Measurements from ENCODE around the gene PCDHGA11.
"Not testable (repeated sequence)": the region's sequence is repeated elsewhere in the genome, so short reads cannot be mapped to it uniquely, and the experiment has no call there.

The PCDHGA11 gene

DNA sequence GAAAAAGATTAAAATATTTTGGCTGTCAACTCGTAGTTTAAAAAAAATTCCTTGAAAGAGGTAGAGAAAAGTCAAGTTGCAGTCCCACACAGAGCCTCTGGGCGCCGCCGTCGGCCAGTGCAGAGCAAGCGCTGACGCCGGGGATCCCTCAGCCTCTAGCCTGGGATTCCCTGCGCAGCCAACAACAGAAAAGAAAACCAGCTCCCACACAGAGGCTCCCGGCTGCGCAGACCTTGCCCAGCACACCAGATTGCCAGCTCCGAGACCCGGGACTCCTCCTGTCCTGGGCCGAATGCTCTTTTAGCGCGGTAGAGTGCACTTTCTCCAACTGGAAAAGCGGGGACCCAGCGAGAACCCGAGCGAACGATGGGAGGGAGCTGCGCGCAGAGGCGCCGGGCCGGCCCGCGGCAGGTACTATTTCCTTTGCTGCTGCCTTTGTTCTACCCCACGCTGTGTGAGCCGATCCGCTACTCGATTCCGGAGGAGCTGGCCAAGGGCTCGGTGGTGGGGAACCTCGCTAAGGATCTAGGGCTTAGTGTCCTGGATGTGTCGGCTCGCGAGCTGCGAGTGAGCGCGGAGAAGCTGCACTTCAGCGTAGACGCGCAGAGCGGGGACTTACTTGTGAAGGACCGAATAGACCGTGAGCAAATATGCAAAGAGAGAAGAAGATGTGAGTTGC lies 3.2 kb upstream of the PCDHGA11 start, which contains the start of gene PCDHGB7:
TSS of gene PCDHGB7 (plus strand) at position 184 of the 679 bp plus-strand sequence. CDS start at position 367, 183 bp downstream.
- peak in 1 of 2 experiments; percentile 79 for DNase-seq (ENCODE audit: low read depth in 1 of 2, low spot score in 1 of 2)
- not testable (repeated sequence) for H3K27ac ChIP-seq (replicated peaks)
- TF ChIP-seq, protein P1, sequence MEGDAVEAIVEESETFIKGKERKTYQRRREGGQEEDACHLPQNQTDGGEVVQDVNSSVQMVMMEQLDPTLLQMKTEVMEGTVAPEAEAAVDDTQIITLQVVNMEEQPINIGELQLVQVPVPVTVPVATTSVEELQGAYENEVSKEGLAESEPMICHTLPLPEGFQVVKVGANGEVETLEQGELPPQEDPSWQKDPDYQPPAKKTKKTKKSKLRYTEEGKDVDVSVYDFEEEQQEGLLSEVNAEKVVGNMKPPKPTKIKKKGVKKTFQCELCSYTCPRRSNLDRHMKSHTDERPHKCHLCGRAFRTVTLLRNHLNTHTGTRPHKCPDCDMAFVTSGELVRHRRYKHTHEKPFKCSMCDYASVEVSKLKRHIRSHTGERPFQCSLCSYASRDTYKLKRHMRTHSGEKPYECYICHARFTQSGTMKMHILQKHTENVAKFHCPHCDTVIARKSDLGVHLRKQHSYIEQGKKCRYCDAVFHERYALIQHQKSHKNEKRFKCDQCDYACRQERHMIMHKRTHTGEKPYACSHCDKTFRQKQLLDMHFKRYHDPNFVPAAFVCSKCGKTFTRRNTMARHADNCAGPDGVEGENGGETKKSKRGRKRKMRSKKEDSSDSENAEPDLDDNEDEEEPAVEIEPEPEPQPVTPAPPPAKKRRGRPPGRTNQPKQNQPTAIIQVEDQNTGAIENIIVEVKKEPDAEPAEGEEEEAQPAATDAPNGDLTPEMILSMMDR (IDR thresholded peaks at IDR 0.05; ENCODE audit: insufficient read depth, low read length) = peak; percentile 75
- H3K4me3 ChIP-seq (replicated peaks; ENCODE audit: insufficient read depth, low read length) = peak within 1 kb of the TSS; percentile 51
- H3K27me3 ChIP-seq (ENCODE audit: insufficient read depth, poor library complexity, severe bottlenecking) = peaks cover 12% of the 10 kb centered on the region

DNA sequence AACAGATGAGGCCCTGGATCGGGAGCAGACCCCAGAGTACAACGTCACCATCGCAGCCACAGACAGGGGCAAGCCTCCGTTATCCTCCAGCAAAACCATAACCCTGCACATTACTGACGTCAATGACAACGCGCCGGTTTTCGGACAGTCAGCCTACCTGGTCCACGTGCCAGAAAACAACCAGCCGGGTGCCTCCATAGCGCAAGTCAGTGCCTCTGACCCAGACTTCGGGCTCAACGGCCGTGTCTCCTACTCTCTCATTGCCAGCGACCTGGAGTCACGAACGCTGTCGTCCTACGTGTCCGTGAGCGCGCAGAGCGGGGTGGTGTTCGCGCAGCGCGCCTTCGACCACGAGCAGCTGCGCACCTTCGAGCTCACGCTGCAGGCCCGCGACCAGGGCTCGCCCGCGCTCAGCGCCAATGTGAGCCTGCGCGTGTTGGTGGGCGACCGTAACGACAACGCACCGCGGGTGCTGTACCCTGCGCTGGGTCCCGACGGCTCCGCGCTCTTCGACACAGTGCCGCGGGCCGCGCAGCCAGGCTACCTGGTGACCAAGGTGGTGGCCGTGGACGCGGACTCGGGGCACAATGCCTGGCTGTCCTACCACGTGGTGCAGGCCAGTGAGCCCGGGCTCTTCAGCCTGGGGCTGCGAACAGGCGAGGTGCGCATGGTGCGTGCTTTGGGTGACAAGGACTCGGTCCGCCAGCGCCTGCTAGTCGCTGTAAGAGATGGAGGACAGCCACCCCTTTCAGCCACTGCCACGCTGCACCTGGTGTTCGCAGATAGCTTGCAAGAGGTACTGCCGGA lies 1.6 kb upstream of the PCDHGA11 start:
- no peak for DNase-seq (ENCODE audit: low read depth in 1 of 2, low spot score in 1 of 2)
- peaks cover 9% of the 10 kb centered on the region for H3K27me3 ChIP-seq (ENCODE audit: insufficient read depth, poor library complexity, severe bottlenecking)
- TF ChIP-seq REST (IDR thresholded peaks at IDR 0.05; ENCODE audit: insufficient replicate concordance, low read depth) (no peak), SPI1 (IDR thresholded peaks at IDR 0.05; ENCODE audit: borderline replicate concordance, low read depth) (no peak), POLR2AphosphoS5 (IDR thresholded peaks at IDR 0.05; ENCODE audit: low read depth) (no peak)
- no peak overlapping the region for H3K4me3 ChIP-seq (replicated peaks; ENCODE audit: insufficient read depth, low read length)
- H3K27ac ChIP-seq (replicated peaks) = no peak overlapping the region

GRCh38 chr5:141421489-141421855 lies 621 bp downstream of the PCDHGA11 start:
- Histone ChIP-seq H3K27me3 (ENCODE audit: insufficient read depth, poor library complexity, severe bottlenecking) (peaks cover 13% of the 10 kb centered on the region), H3K27ac (replicated peaks) (no peak overlapping the region), H3K4me3 (replicated peaks; ENCODE audit: insufficient read depth, low read length) (peak overlapping the region; percentile 69)
- DNase-seq (ENCODE audit: low read depth in 1 of 2, low spot score in 1 of 2) = no peak
- no peak for TF ChIP-seq SPI1 (IDR thresholded peaks at IDR 0.05; ENCODE audit: borderline replicate concordance, low read depth)
- TF ChIP-seq, protein P1 (IDR thresholded peaks at IDR 0.05; ENCODE audit: insufficient read depth, low read length) = no peak
- TF ChIP-seq POLR2AphosphoS5 (IDR thresholded peaks at IDR 0.05; ENCODE audit: low read depth) = no peak
- no peak for TF ChIP-seq GABPA (IDR thresholded peaks at IDR 0.05; ENCODE audit: low read depth)
- TF ChIP-seq REST (IDR thresholded peaks at IDR 0.05; ENCODE audit: insufficient replicate concordance, low read depth) = no peak

DNA sequence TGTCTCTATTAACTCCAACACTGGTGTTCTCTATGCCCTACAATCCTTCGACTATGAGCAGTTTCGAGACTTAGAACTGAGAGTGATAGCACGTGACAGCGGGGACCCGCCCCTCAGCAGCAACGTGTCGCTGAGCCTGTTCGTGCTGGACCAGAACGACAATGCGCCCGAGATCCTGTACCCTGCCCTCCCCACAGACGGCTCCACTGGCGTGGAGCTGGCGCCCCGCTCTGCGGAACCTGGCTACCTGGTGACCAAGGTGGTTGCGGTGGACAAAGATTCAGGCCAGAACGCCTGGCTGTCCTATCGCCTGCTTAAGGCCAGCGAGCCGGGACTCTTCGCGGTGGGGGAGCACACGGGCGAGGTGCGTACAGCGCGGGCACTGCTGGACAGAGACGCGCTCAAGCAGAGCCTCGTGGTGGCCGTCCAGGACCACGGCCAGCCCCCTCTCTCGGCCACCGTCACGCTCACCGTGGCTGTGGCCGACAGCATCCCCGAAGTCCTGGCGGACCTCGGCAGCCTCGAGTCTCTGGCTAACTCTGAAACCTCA lies 2.0 kb downstream of the PCDHGA11 start:
- Histone ChIP-seq H3K27me3 (ENCODE audit: insufficient read depth, poor library complexity, severe bottlenecking) (peaks cover 13% of the 10 kb centered on the region), H3K27ac (replicated peaks) (no peak overlapping the region), H3K4me3 (replicated peaks; ENCODE audit: insufficient read depth, low read length) (no peak overlapping the region)
- TF ChIP-seq REST (IDR thresholded peaks at IDR 0.05; ENCODE audit: insufficient replicate concordance, low read depth) (peak; percentile 40), GABPA (IDR thresholded peaks at IDR 0.05; ENCODE audit: low read depth) (no peak)
- DNase-seq (ENCODE audit: low read depth in 1 of 2, low spot score in 1 of 2) = no peak

Measured in HL-60 (cell line).